Stimulated activated naive CD4-positive, alpha-beta T cell treated with Interleukin-2 at 50 U/mL for 16 hours (primary cell): ENCODE data around the gene SRSF4.
"Not testable (repeated sequence)": the region's sequence is repeated elsewhere in the genome, so short reads cannot be mapped to it uniquely, and the experiment has no call there.

Experiments
- DNase-seq: peaks from one replicate; lab custom pipeline; 2025; lab: John Stamatoyannopoulos, UW

The SRSF4 gene

GRCh38 chr1:29124366-29125236, 57.1 kb downstream of the SRSF4 start:
- DNase-seq: peak; percentile 69

GRCh38 chr1:29123887-29124365, 57.8 kb downstream of the SRSF4 start, which contains the start of gene TMEM200B:
TMEM200B (minus strand) TSS chr1:29123903; CDS start chr1:29121828, 2,075 bp downstream.
- no peak for DNase-seq

GRCh38 chr1:29123053-29123886, 58.4 kb downstream of the SRSF4 start:
- DNase-seq: no peak

GRCh38 chr1:29122682-29123052, 59.0 kb downstream of the SRSF4 start:
- DNase-seq: no peak

- DNase-seq: no peak
These were observed 59.6 kb downstream of the SRSF4 start for GRCh38 chr1:29121936-29122681.

GRCh38 chr1:29121516-29121935, 60.2 kb downstream of the SRSF4 start:
- DNase-seq: no peak

- DNase-seq: peak; percentile 59
These were observed 60.7 kb downstream of the SRSF4 start for GRCh38 chr1:29120947-29121485.

- DNase-seq: no peak
These were observed 61.3 kb downstream of the SRSF4 start for GRCh38 chr1:29120367-29120766.

GRCh38 chr1:29119121-29119929, 62.4 kb downstream of the SRSF4 start:
- DNase-seq: no peak

GRCh38 chr1:29117381-29117780, 64.3 kb downstream of the SRSF4 start:
- DNase-seq: no peak

- no peak for DNase-seq
These were observed 67.0 kb downstream of the SRSF4 start for GRCh38 chr1:29114654-29115053.

- no peak for DNase-seq
These were observed 68.1 kb downstream of the SRSF4 start for GRCh38 chr1:29113413-29114117.

- no peak for DNase-seq
These were observed 68.8 kb downstream of the SRSF4 start for GRCh38 chr1:29112705-29113412.

- not testable (repeated sequence) for DNase-seq
These were observed 73.7 kb downstream of the SRSF4 start for GRCh38 chr1:29108041-29108440.

- DNase-seq: no peak
These were observed 75.9 kb downstream of the SRSF4 start for GRCh38 chr1:29105822-29106221.

GRCh38 chr1:29100487-29100886, 81.2 kb downstream of the SRSF4 start:
- DNase-seq: no peak

GRCh38 chr1:29099286-29099685, 82.4 kb downstream of the SRSF4 start:
- DNase-seq: no peak
